SK-N-SH treated with all-trans-retinoic acid at 6 μM for 48 hours (cell line): ENCODE data around the gene MINDY4.

Experiments
- ATAC-seq: fragments of 200-7000 bp; cut with Tn5 transposase; 3 replicates; pipeline ENCODE4 v1.9.1; 2020; ENCODE audit warnings: mild to moderate bottlenecking, moderate library complexity
- ARNTL ChIP-seq: fragments of 450-650 bp; formaldehyde crosslinking; IDR thresholded peaks from 2 replicates; pipeline ENCODE4 v1.5.0; 2020; ENCODE audit warnings: low read depth, mild to moderate bottlenecking, moderate library complexity, borderline replicate concordance
- CREB5 ChIP-seq: fragments of 250-450 bp; sonication (Bioruptor Pico); IDR thresholded peaks from 2 replicates; pipeline ENCODE4 v1.5.1; 2020; ENCODE audit warnings: low read depth, mild to moderate bottlenecking, moderate library complexity
- CSDC2 ChIP-seq: fragments of 250-450 bp; sonication (Bioruptor Pico); IDR thresholded peaks from 2 replicates; pipeline ENCODE4 v1.5.0; 2020; ENCODE audit warnings: mild to moderate bottlenecking, moderate library complexity
- CSRNP3 ChIP-seq: fragments of 250-450 bp; sonication (Bioruptor Pico); IDR thresholded peaks from 2 replicates; pipeline ENCODE4 v1.5.1; 2021; ENCODE audit warnings: mild to moderate bottlenecking, moderate library complexity
- ESRRG ChIP-seq: fragments of 250-450 bp; sonication (Bioruptor Pico); IDR thresholded peaks from 2 replicates; pipeline ENCODE4 v1.6.1; 2021; ENCODE audit warnings: mild to moderate bottlenecking
- POU6F1 ChIP-seq: fragments of 250-450 bp; sonication (Bioruptor Pico); IDR thresholded peaks from 2 replicates; pipeline ENCODE4 v1.8.0; 2021; ENCODE audit warnings: low read depth, mild to moderate bottlenecking, moderate library complexity, borderline replicate concordance
- RARB ChIP-seq: fragments of 250-450 bp; sonication (Bioruptor Pico); IDR thresholded peaks from 2 replicates; pipeline ENCODE4 v1.8.0; 2021; ENCODE audit warnings: mild to moderate bottlenecking, moderate library complexity
- SNAI2 ChIP-seq: fragments of 250-450 bp; sonication (Bioruptor Pico); IDR thresholded peaks from 2 replicates; pipeline ENCODE4 v1.5.0; 2020; ENCODE audit warnings: mild to moderate bottlenecking, moderate library complexity
- TCF4 ChIP-seq: fragments of 250-450 bp; sonication (Bioruptor Pico); IDR thresholded peaks from 2 replicates; pipeline ENCODE4 v1.8.0; 2021; ENCODE audit warnings: mild to moderate bottlenecking, moderate library complexity, borderline replicate concordance
- TOX ChIP-seq: fragments of 250-450 bp; sonication (Bioruptor Pico); IDR thresholded peaks from 2 replicates; pipeline ENCODE4 v1.8.0; 2021; ENCODE audit warnings: mild to moderate bottlenecking, moderate library complexity, borderline replicate concordance
- ZC3H10 ChIP-seq: fragments of 250-450 bp; sonication (Bioruptor Pico); IDR thresholded peaks from 2 replicates; pipeline ENCODE4 v1.5.1; 2021; ENCODE audit warnings: mild to moderate bottlenecking, moderate library complexity
- ZNF565 ChIP-seq: fragments of 450-650 bp; formaldehyde crosslinking; conservative IDR thresholded peaks from 2 replicates; pipeline ENCODE4 v1.5.0; 2020; ENCODE audit warnings: low read depth, mild to moderate bottlenecking, moderate library complexity
- ZNF8 ChIP-seq: fragments of 450-650 bp; formaldehyde crosslinking; IDR thresholded peaks from 2 replicates; pipeline ENCODE4 v1.5.0; 2020; ENCODE audit warnings: mild to moderate bottlenecking, moderate library complexity
- TF ChIP-seq, protein P1 (sequence below): fragments of 250-450 bp; sonication (Bioruptor Pico); IDR thresholded peaks from 2 replicates; pipeline ENCODE4 v1.8.0; 2020; ENCODE audit warnings: mild to moderate bottlenecking, moderate library complexity, borderline replicate concordance

The MINDY4 gene

GRCh38 chr7:30841025-30841735 is 70.0 kb downstream of the MINDY4 start (continued):
- TF ChIP-seq, protein P1, sequence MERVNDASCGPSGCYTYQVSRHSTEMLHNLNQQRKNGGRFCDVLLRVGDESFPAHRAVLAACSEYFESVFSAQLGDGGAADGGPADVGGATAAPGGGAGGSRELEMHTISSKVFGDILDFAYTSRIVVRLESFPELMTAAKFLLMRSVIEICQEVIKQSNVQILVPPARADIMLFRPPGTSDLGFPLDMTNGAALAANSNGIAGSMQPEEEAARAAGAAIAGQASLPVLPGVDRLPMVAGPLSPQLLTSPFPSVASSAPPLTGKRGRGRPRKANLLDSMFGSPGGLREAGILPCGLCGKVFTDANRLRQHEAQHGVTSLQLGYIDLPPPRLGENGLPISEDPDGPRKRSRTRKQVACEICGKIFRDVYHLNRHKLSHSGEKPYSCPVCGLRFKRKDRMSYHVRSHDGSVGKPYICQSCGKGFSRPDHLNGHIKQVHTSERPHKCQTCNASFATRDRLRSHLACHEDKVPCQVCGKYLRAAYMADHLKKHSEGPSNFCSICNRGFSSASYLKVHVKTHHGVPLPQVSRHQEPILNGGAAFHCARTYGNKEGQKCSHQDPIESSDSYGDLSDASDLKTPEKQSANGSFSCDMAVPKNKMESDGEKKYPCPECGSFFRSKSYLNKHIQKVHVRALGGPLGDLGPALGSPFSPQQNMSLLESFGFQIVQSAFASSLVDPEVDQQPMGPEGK (CRISPR knock-in tag): no peak
- TF ChIP-seq ARNTL (CRISPR knock-in tag) (no peak), CSDC2 (no peak)

- ATAC-seq: no peak
- no peak for TF ChIP-seq ZNF565 (CRISPR knock-in tag)
- no peak for TF ChIP-seq ZC3H10 (CRISPR knock-in tag)
- no peak for TF ChIP-seq CREB5 (CRISPR knock-in tag)
- no peak for TF ChIP-seq ESRRG
- TF ChIP-seq, all 23 proteins: peak for 0
Measured at GRCh38 chr7:30841801-30842541, 70.8 kb downstream of the MINDY4 start.

DNA sequence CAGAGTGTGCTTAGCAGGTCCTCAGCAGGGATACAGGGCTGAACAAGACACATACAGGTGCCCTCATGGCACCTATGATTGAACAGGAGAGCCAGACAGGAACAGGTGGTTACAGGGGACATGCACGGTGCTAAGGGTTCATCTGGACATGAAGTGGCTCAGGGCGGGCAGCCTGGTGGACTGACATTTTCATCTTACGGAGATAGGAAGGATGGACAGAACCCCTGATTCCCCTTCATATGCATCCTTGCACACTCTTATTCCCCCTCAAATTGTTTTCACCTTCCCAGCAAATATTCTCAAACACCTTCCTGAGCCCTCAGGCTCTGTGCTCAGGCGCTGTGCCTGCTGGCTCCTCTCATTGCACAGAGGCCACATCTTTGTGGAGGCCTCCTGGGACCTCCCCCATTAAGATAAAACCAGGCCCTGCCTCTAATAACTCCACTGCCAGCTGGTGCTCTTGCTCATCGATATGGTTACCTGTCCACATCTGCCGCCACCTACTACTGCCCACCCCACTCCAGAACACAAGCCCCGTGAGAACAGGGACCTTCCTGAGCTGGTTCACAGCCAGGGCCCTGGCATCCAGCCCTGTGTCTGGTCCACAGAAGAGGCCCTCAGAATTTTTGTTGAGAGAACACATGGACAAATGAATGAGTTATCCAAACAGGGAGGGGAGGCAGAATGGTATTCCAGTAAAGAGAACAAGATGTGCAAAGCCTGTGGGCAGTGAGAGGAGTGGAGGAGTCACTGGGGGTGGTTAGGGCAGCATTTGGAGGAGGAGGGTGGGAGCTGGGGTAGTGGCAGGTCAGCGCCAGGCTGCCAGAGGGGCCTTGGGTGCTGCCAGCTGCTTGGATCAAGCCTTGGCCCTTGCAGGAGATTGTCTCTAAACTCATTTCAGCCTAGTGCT is 71.6 kb downstream of the MINDY4 start:
- ATAC-seq: no peak; the same call in 1 of the 3 replicates
- TF ChIP-seq ZNF8 (no peak), ZNF565 (CRISPR knock-in tag) (no peak), TCF4 (CRISPR knock-in tag) (no peak), ESRRG (no peak), TOX (CRISPR knock-in tag) (no peak), CSRNP3 (no peak), ZC3H10 (CRISPR knock-in tag) (no peak)

DNA sequence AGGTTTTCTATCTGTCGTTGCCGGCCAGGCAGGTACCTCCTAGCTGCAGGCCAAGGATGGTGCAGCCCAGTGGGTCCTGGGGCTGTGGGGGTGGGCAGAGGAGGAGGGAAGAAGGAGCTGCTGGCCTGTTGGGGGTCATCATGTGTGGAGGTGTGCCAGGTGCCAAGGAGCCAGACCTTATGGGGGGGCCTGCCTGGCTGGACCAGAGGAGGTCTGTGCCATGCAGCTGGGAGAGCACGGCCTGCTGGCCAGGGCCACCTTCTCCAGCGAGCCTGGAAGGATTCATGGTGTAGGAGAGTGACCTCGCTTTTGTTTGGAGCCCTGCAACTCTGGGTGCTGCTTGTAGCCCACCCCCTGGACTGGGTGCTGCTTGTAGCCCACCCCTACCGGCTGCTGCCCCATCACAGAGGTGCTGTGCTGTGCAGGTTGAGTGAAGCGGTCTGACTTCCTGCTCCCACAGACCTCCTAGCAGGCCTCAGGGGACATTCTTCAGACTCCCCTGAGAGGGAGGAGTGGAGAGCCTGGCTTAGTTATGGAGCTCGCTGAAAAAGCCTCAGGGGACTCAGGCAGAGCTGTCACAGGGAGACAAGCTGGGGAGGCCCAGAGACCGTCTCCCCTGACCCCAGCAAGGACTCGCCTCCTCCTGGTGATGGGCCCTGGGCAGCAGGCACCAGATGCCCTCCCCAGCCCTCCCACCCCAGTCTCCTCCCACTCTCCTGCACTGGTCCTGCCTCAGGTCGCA is 72.7 kb downstream of the MINDY4 start:
- TF ChIP-seq POU6F1 (CRISPR knock-in tag) (no peak), TCF4 (CRISPR knock-in tag) (no peak), SNAI2 (CRISPR knock-in tag) (no peak), RARB (no peak)
- TF ChIP-seq, protein P1 (CRISPR knock-in tag): no peak

More for the DNA sequence above, 72.7 kb downstream of the MINDY4 start:
- ATAC-seq: no peak
